ENCODE measurements around the gene KCTD1. TPM values are rescaled to one million over a fixed set of nuclear protein-coding genes. Genes with fewer than 3 reads are reported as not detected.

The KCTD1 gene
- total and polyA plus RNA-seq, 2 of the 4 experiments (the other 2 are of a cell fraction) = 5.0 to 5.8 TPM

- intact Hi-C loops (cut with micrococcal nuclease) (no loop called here), dilution Hi-C loops (cut with HindIII; ENCODE audit: low sequenced_read_pairs, unreplicated experiment) (no loop called here), in situ Hi-C loops (cut with MboI; ENCODE audit: low sequenced_read_pairs) (no loop called here)
- no peak for ATAC-seq (ENCODE audit: low read depth)
- Histone ChIP-seq H3K4me2 (ENCODE audit: low read depth, low read length) (no peak overlapping the region), H3K4me1 (ENCODE audit: control insufficient read depth, insufficient read depth, low read length) (peaks cover 5% of the 10 kb centered on the region), H2AK5ac (ENCODE audit: low read depth, low read length) (no peak overlapping the region), H2AFZ (replicated peaks; ENCODE audit: low read length, poor library complexity) (no peak overlapping the region), H4K20me1 (ENCODE audit: insufficient read depth, low read length) (no peaks in the 10 kb centered on the region), H3K27ac (ENCODE audit: insufficient read depth, low read length) (no peak overlapping the region), H3K14ac (replicated peaks; ENCODE audit: low read depth, low read length) (no peak overlapping the region), H3K18ac (ENCODE audit: low read depth, low read length) (no peak overlapping the region), H3K9ac (ENCODE audit: low read depth, low read length) (no peak overlapping the region), H2BK20ac (ENCODE audit: low read depth, low read length) (no peak overlapping the region), H3K23ac (ENCODE audit: low read depth, low read length) (no peak overlapping the region), H3K56ac (ENCODE audit: extremely low read depth, insufficient read depth, low read length) (no peak overlapping the region), H2AK9ac (replicated peaks; ENCODE audit: low read depth, low read length, poor library complexity) (no peak overlapping the region), H3K9me3 (ENCODE audit: control insufficient read depth, insufficient read depth, low read length) (no peaks in the 10 kb centered on the region), H4K5ac (ENCODE audit: low read depth, low read length) (no peak overlapping the region), H2BK5ac (ENCODE audit: low read depth, low read length, poor library complexity, severe bottlenecking) (no peak overlapping the region), H2BK120ac (ENCODE audit: low read depth, low read length) (no peak overlapping the region), H3K9me1 (ENCODE audit: insufficient read depth, low read length) (peaks cover 8% of the 10 kb centered on the region), H4K8ac (ENCODE audit: low read depth in 2 of 2, low read length in 2 of 2) (no peak overlapping the region), H3K79me1 (ENCODE audit: low read depth in 1 of 2, low read length in 2 of 2) (no peaks in the 10 kb centered on the region), H2BK15ac (ENCODE audit: low read depth, low read length) (no peak overlapping the region), H3K27me3 (ENCODE audit: control insufficient read depth, insufficient read depth, low read length) (no peaks in the 10 kb centered on the region), H4K91ac (ENCODE audit: insufficient read depth, low read depth, low read length) (no peak overlapping the region), H3K4ac (ENCODE audit: low read depth, low read length) (no peak overlapping the region), H3K4me3 (ENCODE audit: insufficient read depth, low read depth, low read length) (no peak overlapping the region), H3K36me3 (ENCODE audit: control insufficient read depth, insufficient read depth, low read length) (no peaks in the 10 kb centered on the region)
- POLR2A ChIA-PET (ENCODE audit: unreplicated experiment) = no interaction called here
- WGBS, 2 experiments (ENCODE audit: extremely low coverage in 2 of 2, insufficient read length in 1 of 2) = 100% methylated on average over 3 of the region's 12 CpGs; no CpG with 5 or more reads in 1 of the 2 experiments
- CTCF ChIA-PET = no interaction called here
- no TSS peak for BruUV-seq (replicated peaks)
- no peak for DNase-seq
- TF ChIP-seq MAZ (IDR thresholded peaks at IDR 0.05; ENCODE audit: borderline replicate concordance, low read depth, low read length) = no peak
These were observed 82.9 kb downstream of the KCTD1 start for GRCh38 chr18:26465431-26465830.
